22Rv1 (cell line): ENCODE data around the gene ZNF136.

Experiments used
- H3K27ac ChIP-seq: fragments of 450-650 bp; 2 replicates; pipeline ENCODE4 v1.5.1; 2017
- ZFX ChIP-seq: fragments of 450-650 bp; IDR thresholded peaks from 2 replicates; pipeline ENCODE4 v1.6.1; 2017; ENCODE audit warnings: antibody characterized with exemption, borderline replicate concordance
- TF ChIP-seq, protein P1 (sequence below): fragments of 450-650 bp; IDR thresholded peaks from 2 replicates; pipeline ENCODE4 v1.5.1; 2017; ENCODE audit warnings: mild to moderate bottlenecking

ZNF136 gene

DNA sequence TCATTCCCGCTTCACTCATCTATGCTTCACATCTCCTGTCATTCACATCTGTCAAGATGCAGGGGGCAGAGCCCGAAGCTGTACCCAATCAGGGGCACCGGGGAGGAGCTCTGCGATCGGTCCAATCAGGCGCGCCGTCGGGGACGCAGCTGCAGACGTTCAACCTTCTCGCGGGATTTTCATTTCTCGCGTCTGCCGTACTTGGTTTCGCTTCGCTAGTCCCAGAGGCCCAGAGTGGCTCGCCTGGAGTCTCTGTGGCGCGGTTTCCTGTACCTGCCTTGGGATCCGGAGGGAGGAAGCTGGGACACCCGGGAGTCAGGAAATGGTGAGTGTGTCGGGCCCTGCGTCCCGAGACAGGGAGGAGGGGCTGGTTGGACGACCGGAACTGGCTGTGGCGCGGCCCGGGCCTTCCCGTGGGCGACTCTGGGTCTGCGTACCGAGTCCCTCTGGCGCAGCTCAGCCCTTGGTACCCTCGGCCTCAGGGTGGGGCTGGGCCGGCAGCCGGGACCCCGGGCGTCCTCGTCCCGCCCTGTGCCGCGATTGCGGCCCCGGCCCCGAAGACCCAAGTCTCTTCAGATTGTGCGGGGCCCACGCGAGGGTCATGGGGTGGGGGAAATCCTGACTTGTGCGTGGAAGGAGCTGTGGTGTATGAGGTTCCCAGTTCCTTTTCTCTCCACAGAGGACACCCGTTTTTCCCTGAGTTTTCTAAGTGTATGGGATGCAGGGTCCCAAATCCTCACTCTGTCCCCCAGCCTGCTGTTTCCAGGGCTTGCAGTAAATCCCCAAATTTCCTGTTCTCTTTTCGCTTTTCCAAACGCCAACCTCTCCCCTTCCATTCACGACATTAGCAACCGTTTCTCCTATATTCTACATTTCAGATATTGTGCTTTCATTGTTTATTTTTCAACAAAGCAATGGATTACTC is at the start of gene ZNF136:
TSS of gene ZNF136 (plus strand) at position 215 of the 925 bp plus-strand sequence. CDS start at position 323, 108 bp downstream.
- peak within 1 kb of the TSS; percentile 91 for H3K27ac ChIP-seq
- TF ChIP-seq, protein P1, sequence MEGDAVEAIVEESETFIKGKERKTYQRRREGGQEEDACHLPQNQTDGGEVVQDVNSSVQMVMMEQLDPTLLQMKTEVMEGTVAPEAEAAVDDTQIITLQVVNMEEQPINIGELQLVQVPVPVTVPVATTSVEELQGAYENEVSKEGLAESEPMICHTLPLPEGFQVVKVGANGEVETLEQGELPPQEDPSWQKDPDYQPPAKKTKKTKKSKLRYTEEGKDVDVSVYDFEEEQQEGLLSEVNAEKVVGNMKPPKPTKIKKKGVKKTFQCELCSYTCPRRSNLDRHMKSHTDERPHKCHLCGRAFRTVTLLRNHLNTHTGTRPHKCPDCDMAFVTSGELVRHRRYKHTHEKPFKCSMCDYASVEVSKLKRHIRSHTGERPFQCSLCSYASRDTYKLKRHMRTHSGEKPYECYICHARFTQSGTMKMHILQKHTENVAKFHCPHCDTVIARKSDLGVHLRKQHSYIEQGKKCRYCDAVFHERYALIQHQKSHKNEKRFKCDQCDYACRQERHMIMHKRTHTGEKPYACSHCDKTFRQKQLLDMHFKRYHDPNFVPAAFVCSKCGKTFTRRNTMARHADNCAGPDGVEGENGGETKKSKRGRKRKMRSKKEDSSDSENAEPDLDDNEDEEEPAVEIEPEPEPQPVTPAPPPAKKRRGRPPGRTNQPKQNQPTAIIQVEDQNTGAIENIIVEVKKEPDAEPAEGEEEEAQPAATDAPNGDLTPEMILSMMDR: no peak
- TF ChIP-seq ZFX: no peak

DNA sequence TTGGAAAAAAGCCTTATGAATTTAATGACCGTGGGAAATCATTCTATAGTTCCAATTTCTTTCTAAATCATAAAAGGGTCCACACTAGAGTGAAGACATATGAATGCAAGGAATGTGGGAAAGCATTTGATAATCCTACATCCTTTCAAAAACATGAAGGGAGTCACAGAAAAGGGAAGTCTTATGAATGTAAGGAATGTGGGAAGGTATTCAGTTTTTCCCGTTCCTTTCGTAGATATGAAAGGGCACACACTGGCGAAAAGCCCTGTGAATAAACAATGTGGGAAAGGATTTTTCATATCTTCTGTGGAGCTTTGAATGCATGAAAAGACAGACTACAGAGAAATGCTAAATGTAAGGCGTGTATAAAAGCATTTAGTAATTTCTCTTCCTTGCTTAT is 49.8 kb upstream of the ZNF136 start:
- H3K27ac ChIP-seq: no peak overlapping the region

DNA sequence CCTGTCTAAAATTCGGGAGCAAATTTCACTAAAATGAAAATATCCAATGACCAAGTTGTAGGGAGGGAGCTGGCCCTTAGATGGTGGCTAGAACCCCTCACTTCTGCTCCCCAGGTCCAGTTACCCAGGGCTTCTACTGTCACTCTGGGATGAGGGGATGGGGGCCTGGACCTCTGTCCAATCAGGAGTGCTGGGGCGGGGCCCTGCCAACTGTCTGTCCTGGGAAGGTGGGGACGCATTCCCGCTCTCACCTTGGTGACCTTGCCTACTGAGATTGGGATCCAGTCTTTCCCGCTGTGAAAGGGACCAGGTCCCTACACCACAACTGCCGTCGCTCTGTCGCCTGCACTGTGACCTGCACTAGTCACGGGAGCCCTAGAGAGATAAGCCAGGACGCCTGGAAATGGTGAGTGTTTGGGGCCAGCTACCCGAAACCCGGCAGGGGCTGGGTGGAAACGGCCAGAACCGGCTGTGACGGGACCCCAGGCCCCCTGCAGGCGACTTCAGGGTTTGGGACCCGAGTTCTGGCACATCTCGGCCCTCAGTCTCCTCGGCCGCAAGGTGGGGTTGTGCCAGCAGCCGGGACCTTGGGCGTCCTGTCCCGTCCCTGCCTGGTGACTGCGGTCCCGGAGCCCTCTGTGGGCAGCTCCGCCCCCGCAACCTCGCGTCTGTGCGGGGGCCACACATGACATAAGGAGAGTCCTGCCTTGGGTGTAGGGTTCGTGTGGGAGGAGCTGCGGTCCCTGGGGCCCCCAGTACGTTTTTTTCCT is 45.5 kb upstream of the ZNF136 start:
- TF ChIP-seq, protein P1: no peak
- no peak for TF ChIP-seq ZFX
- H3K27ac ChIP-seq: no peak overlapping the region

More for the DNA sequence above, 49.8 kb upstream of the ZNF136 start:
- TF ChIP-seq ZFX: no peak
- TF ChIP-seq, protein P1: no peak

DNA sequence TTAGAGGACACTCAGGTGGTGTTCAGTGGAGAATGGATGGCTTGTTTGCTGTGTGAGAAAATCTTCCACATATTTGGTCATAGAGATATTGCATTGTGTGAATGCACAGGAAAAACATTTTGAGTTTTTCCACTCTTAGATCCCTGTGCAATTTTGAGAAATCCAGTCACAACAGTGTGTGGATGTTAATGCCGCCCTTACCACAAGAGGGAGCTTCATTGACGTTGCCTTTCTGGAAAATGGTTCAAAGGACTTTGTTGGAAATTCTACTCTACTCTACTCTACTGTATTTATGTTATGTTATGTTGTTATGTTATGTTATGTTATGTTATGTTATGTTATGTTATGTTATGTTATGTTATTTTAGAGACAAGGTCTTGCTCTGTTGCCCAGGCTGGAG is 36.2 kb upstream of the ZNF136 start:
- TF ChIP-seq, protein P1: peak; percentile 73
- no peak for TF ChIP-seq ZFX
- H3K27ac ChIP-seq: no peak overlapping the region

DNA sequence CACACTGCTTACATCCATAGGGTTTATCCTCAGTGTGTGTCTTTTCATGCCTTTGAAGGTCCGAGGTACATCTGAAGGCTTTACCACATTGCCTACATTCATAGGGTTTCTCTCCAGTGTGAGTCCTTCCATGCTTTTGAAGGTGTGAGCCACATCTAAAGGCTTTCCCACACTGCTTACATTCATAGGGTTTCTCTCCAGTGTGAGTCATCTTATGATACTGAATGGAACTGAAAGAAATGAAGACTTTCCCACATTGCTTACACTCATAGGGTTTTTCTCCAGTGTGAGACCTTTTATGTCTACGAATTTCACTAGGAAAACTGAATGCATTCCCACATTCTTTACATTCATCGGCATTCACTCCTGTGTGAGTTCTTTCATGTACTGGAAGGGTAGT is 29.8 kb upstream of the ZNF136 start:
- TF ChIP-seq, protein P1: no peak
- TF ChIP-seq ZFX: no peak
- H3K27ac ChIP-seq: no peak overlapping the region

DNA sequence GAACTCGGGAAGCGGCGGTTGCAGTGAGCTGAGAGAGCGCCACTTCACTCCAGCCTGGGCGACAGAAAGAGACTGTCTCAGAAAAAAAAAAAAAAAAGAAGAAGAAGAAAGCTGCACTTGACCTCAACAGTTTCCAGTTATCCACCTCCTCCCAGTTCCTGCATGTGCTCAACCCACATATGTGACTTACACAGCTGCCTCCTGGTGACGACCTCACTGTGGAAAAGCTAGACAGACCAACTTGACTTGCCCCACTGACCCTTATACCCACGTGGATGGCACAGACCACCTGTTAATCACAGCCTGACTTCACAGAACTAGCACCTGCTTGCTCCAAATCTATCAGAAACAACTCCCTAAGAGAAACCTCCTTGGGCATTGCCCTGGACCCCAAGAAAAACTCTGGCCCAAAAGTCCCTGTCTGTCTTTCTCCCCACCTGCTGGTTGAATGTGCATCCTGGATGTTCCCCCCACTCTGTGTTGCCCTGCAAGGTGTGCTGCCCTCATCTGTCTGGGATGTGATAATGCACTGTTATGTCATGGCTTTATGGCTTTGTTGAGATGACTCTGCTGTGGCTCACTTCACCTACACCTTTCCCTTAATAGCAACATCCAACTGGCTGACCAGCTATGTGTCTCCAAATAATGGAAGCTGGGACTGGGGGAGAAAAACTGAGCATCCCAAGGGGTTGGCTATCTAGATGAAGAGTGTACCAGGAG is 25.5 kb upstream of the ZNF136 start:
- TF ChIP-seq, protein P1: no peak
- TF ChIP-seq ZFX: no peak
- H3K27ac ChIP-seq: no peak overlapping the region
